HEK293 (cell line): Measurements from ENCODE around the gene ZRANB1.

ENCODE experiments used
- TF ChIP-seq, protein P1 (sequence below): fragments of 450-650 bp; formaldehyde crosslinking; IDR thresholded peaks from 2 replicates; pipeline ENCODE4 v1.5.1; 2016; ENCODE audit warnings: missing biosample characterization, missing genetic modification characterization
- TF ChIP-seq, protein P2 (sequence below): fragments of 450-650 bp; formaldehyde crosslinking; IDR thresholded peaks from 2 replicates; pipeline ENCODE4 v1.5.1; 2016; ENCODE audit warnings: missing biosample characterization, missing genetic modification characterization, low read depth

DNA sequence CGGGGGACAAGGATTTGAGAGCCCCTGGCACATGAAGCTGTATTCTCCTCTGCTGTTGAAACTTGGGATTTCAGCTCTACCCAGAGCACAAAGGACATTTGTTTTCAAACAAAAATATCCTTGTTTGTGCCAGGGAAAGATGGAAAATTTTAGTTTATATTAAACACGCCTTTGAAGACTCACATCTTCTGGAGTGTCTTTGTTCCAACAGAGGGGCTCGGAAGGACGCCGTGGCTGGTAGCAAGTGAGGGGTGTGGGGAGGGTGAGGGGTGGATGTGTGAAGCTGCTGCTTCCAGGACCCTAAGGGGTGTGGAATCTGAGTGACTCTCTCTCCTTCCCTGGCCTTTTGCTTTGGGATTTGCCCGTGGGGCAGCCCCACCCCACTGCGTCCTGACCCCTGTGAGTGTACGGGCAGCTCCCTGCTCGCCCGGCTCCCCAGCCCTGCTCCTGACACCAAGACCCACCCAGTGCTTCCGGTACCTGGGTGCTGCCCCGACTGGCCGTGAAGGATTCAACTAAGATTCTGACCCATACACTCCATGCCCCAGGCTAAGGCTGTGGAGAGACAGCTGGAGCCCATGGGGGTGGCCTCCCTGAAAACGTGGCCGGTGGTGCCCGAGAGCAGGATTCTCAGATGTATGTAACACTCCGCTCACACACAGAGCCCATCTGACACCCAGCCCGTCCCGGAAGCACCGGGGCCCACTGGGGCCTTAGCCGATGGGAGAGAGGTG, 59.6 kb downstream of the ZRANB1 start:
- TF ChIP-seq, protein P1, sequence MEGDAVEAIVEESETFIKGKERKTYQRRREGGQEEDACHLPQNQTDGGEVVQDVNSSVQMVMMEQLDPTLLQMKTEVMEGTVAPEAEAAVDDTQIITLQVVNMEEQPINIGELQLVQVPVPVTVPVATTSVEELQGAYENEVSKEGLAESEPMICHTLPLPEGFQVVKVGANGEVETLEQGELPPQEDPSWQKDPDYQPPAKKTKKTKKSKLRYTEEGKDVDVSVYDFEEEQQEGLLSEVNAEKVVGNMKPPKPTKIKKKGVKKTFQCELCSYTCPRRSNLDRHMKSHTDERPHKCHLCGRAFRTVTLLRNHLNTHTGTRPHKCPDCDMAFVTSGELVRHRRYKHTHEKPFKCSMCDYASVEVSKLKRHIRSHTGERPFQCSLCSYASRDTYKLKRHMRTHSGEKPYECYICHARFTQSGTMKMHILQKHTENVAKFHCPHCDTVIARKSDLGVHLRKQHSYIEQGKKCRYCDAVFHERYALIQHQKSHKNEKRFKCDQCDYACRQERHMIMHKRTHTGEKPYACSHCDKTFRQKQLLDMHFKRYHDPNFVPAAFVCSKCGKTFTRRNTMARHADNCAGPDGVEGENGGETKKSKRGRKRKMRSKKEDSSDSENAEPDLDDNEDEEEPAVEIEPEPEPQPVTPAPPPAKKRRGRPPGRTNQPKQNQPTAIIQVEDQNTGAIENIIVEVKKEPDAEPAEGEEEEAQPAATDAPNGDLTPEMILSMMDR (tag by site-specific recombination): no peak
- TF ChIP-seq, protein P2, sequence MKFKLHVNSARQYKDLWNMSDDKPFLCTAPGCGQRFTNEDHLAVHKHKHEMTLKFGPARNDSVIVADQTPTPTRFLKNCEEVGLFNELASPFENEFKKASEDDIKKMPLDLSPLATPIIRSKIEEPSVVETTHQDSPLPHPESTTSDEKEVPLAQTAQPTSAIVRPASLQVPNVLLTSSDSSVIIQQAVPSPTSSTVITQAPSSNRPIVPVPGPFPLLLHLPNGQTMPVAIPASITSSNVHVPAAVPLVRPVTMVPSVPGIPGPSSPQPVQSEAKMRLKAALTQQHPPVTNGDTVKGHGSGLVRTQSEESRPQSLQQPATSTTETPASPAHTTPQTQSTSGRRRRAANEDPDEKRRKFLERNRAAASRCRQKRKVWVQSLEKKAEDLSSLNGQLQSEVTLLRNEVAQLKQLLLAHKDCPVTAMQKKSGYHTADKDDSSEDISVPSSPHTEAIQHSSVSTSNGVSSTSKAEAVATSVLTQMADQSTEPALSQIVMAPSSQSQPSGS (tag by site-specific recombination): no peak
